Skeletal muscle cell (primary cell): ENCODE measurements around the gene DHRSX.

ENCODE experiments used
- DNase-seq: peaks from one replicate; pipeline ENCODE4 v3.0.0-alpha.2; 2010; ENCODE audit warnings: low read depth
- H3K4me3 ChIP-seq: 2 replicates; pipeline ENCODE4 v1.5.1; 2011; ENCODE audit warnings: low read depth, mild to moderate bottlenecking, control low read depth, low read length, moderate library complexity

The DHRSX gene

GRCh38 chrX:2501559-2502102 is 855 bp upstream of the DHRSX start:
- no peak overlapping the region for H3K4me3 ChIP-seq
- no peak for DNase-seq

- DNase-seq = peak; percentile 15
- H3K4me3 ChIP-seq = peak overlapping the region; percentile 79
These were observed 529 bp downstream of the DHRSX start for GRCh38 chrX:2500091-2500802.

DNA sequence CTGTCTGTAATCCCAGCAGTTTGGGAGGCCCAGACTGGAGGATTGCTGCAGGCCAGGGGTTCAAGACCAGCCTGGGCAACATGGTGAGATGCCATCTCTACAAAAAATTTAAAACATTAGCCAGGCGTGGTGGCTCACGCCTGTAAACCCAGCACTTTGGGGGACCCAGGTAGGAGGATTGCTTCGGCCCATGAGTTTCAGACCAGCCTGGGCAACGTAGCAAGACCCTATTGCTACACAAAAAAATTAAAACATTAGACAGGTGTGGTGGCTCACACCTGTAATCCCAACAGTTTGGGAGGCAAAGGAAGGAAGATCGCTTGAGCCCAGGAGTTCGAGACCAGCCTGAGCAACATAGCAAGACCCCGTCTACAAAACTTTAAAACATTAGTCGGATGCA is 1.3 kb downstream of the DHRSX start:
- DNase-seq = no peak
- H3K4me3 ChIP-seq = peak overlapping the region; percentile 79

GRCh38 chrX:2498781-2499302 is 1.9 kb downstream of the DHRSX start:
- no peak for DNase-seq
- peak overlapping the region; percentile 79 for H3K4me3 ChIP-seq

DNA sequence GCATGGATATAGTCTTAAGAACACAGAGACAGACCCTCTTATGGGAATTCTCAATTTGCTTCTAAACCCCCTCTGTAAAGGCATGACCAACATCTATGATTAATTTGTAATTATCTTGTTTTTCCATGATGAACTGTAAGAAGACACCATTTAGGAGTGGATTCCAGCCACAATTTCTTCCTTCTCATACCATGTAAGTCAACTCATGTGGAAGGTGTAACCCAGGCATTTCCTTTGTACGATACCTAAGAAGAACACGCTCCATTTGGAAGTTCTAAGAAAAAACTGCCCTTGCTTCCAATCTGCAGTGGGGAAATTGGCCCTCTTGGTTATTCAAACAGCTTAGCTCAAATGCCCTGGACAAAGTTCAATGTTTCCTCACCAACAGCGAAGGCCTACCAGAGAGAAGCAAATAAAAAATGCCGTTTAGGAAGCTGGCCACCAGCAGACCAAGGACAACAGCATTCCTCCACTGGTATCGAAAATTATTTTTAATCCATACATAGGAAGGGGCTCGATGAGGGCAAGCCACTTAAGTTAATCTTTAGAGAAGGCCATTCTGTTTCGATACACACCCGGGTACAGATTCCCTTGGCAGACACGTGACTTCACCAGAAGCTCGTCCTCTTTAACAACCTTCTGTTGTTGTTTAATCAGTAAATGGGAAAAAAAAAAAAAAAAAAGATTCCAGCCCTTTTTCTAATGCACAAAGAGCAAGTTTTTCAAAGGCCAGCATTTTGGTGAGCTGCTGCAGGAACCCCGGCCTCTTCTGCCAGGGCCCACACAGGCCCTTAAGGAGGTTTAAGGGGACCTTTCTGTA is 2.6 kb downstream of the DHRSX start:
- peak overlapping the region; percentile 79 for H3K4me3 ChIP-seq
- no peak for DNase-seq

DNA sequence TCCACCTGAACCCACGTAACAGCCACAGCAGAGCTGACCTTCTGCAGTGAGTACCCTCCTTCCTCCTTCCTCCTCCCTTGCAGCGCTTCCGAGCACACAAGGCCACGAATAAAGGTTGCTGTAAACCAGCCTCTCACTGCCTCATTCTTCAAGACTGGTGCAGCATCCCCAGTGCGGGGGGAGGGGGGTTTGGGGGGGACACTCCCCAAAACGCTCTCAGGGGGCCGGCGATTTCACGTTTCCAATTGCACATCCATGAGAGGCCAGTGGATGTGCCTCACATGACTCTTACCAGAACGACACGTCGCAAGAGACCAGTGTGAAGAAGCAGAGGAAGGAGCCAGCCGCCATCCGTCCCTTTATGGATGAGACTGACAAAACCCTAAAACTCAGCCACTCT is 5.2 kb downstream of the DHRSX start:
- H3K4me3 ChIP-seq = no peak overlapping the region
- DNase-seq = no peak

- no peak for DNase-seq
- H3K4me3 ChIP-seq = no peak overlapping the region
These were observed 8.1 kb downstream of the DHRSX start for GRCh38 chrX:2492531-2493218.

GRCh38 chrX:2490634-2491033 is 10.1 kb downstream of the DHRSX start:
- H3K4me3 ChIP-seq = no peak overlapping the region
- DNase-seq = no peak

DNA sequence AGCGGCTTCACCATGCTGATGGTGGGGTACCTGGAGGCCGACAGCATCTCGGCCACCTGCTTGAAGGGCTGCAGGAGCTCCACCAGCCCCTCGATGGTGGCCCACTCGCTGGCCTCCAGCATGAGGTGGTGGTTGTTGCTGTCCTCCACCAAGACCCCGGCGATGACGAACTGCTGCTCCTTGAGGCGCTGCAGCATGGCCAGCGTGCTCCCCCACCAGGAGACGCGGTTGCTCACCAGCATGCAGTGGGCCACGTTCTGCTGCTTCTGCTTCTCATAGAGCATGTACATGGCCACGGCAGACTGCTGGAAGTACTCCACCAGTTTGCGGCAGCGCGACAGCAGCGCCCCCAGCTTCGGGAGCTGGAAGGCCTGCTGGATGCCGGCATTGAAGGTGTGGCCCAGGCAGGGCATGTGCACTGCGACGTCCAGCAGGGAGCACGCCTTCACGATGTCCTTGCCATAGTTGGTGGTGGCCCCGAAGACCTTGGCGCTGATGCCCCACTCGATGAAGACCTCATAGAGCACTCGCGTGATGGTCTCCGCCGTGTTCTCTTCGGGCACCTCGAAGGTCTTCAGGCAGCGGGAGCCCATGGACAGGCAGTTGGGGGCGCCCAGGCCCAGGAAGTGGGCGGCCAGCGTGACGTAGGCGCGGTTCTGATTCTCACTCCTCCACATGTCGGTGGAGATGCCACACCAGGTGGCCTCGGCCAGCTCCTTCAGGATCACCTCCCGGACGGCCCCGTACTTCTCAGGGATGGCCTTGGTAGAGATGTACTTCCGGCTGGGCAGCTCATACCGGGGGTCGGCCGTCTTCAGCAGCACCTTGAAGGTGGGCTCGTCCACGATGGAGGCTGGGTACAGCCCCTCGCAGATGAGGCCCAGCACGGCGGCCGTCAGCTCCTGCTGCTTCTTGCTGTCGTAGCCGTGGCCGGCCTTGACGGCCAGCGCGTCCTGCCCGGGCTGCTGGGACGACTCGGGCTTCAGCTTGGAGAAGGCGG is 11.0 kb downstream of the DHRSX start:
- H3K4me3 ChIP-seq = no peak overlapping the region
- no peak for DNase-seq

DNA sequence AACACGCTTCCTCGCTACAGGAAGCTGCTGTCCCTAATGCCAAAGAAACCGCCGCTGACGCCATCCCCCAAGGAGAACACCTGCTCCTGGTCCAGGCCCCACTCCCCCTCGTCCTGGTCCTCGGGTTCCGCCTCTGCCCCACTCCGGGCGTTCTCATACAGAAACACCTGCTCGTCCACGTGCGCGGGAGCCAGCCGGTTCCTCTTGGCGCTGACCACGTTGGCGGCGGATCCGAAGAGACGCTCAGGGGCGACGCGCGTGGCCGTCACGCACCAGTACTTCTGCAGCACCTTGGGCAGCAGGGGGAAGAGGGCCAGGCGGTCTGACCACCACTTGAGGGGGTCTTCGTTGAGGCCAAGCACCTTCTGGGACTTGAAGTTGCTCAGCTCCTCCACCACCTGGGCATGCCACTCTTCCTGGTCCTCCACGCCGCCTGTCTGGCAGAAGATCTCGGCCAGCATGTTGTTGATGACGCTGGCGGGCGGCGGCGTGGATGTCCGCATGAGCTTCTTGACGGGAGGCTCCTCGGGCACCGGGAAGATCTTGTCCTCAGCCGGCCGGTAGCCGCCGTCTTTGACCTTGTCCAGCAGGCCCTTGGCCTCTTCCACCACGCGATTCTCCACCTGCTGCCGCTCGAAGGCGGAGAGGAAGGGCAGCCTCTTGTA is 12.0 kb downstream of the DHRSX start:
- H3K4me3 ChIP-seq = no peak overlapping the region
- DNase-seq = no peak

- DNase-seq = no peak
- H3K4me3 ChIP-seq = no peak overlapping the region
These were observed 13.4 kb downstream of the DHRSX start for GRCh38 chrX:2487366-2487765.

GRCh38 chrX:2486476-2487133 is 14.2 kb downstream of the DHRSX start:
- no peak for DNase-seq
- H3K4me3 ChIP-seq = no peak overlapping the region

DNA sequence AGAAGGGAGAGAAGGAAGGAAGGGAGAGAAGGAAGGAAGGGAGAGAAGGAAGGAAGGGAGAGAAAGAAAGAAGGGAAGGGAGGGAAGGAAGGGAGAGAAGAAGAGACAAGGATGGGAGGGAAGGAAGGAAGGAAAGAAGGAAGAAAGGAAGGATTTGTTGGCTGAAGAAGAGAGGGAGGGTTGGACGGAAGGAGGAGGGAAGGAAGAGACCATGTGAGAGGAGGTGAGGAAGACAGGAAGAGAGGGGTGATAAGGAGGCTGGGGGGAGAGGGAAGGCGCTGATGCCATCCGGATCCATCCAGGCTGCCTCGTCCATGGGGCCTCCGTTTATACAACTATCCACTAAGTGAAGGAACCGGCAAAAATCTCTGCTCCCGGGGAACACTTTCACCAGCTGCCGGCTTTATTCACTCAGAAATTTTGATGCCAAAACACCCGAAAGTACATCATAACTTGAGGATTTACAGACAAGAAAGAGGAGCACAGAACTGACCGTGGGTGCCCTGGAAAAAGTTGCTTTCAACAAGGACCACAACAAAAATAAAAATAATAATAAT is 14.9 kb downstream of the DHRSX start:
- no peak for DNase-seq

GRCh38 chrX:2484721-2485648 is 15.8 kb downstream of the DHRSX start:
- H3K4me3 ChIP-seq = peak overlapping the region; percentile 33
- no peak for DNase-seq

More for the DNA sequence above, 14.9 kb downstream of the DHRSX start:
- H3K4me3 ChIP-seq = no peak overlapping the region

- H3K4me3 ChIP-seq = peak overlapping the region; percentile 33
These were observed 16.5 kb downstream of the DHRSX start for GRCh38 chrX:2484256-2484655.

GRCh38 chrX:2483398-2484060 is 17.2 kb downstream of the DHRSX start:
- no peak overlapping the region for H3K4me3 ChIP-seq
- DNase-seq = no peak

More at GRCh38 chrX:2484256-2484655, 16.5 kb downstream of the DHRSX start:
- no peak for DNase-seq
